ENCODE measurements around the gene TEAD1.

Gene TEAD1

GRCh38 chr11:12811861-12812260 lies 137.6 kb downstream of the TEAD1 start:
- no peak for DNase-seq (ENCODE audit: low read depth)

- DNase-seq (ENCODE audit: low read depth): no peak
Measured at GRCh38 chr11:12812849-12813248, 138.6 kb downstream of the TEAD1 start.

GRCh38 chr11:12813371-12814225 lies 139.4 kb downstream of the TEAD1 start:
- DNase-seq (ENCODE audit: low read depth): no peak

GRCh38 chr11:12815129-12815480 lies 140.9 kb downstream of the TEAD1 start:
- no peak for DNase-seq (ENCODE audit: low read depth)

GRCh38 chr11:12815931-12816494 lies 141.8 kb downstream of the TEAD1 start:
- DNase-seq (ENCODE audit: low read depth): no peak

GRCh38 chr11:12817681-12818332 lies 143.6 kb downstream of the TEAD1 start:
- no peak for DNase-seq (ENCODE audit: low read depth)

GRCh38 chr11:12818333-12819015 lies 144.3 kb downstream of the TEAD1 start:
- no peak for DNase-seq (ENCODE audit: low read depth)

- DNase-seq (ENCODE audit: low read depth): no peak
Measured at GRCh38 chr11:12822392-12823022, 148.3 kb downstream of the TEAD1 start.

GRCh38 chr11:12824281-12825041 lies 150.2 kb downstream of the TEAD1 start:
- no peak for DNase-seq (ENCODE audit: low read depth)

- no peak for DNase-seq (ENCODE audit: low read depth)
Measured at GRCh38 chr11:12826441-12826840, 152.2 kb downstream of the TEAD1 start.

- no peak for DNase-seq (ENCODE audit: low read depth)
Measured at GRCh38 chr11:12827369-12827768, 153.1 kb downstream of the TEAD1 start.

GRCh38 chr11:12827929-12828812 lies 153.9 kb downstream of the TEAD1 start:
- no peak for DNase-seq (ENCODE audit: low read depth)

- DNase-seq (ENCODE audit: low read depth): no peak
Measured at GRCh38 chr11:12829131-12829530, 154.9 kb downstream of the TEAD1 start.

- no peak for DNase-seq (ENCODE audit: low read depth)
Measured at GRCh38 chr11:12829540-12830314, 155.5 kb downstream of the TEAD1 start.

- DNase-seq (ENCODE audit: low read depth): no peak
Measured at GRCh38 chr11:12831471-12832202, 157.4 kb downstream of the TEAD1 start.

GRCh38 chr11:12832480-12833224 lies 158.4 kb downstream of the TEAD1 start:
- DNase-seq (ENCODE audit: low read depth): no peak

- no peak for DNase-seq (ENCODE audit: low read depth)
Measured at GRCh38 chr11:12834166-12834565, 159.9 kb downstream of the TEAD1 start.

GRCh38 chr11:12834630-12835029 lies 160.4 kb downstream of the TEAD1 start:
- DNase-seq (ENCODE audit: low read depth): no peak

All from activated T-helper 1 cell treated with Interleukin-2 at 50 U/mL for 16 hours (primary cell).